GM18873 (cell line): ENCODE data around the gene SPDYC.
A peak's percentile ranks its signal among the peaks of the same experiment; 100 is the strongest.
"Not testable (repeated sequence)": the region's sequence is repeated elsewhere in the genome, so short reads cannot be mapped to it uniquely, and the experiment has no call there.

Experiments
- ATAC-seq: cut with Tn5 transposase; IDR thresholded peaks from one replicate; pipeline ENCODE4 v1.9.1; 2021; ENCODE audit warnings: mild to moderate bottlenecking, moderate library complexity, moderate number of reproducible peaks; ENCODE audit not compliant: unreplicated experiment, low FRiP score

Gene SPDYC

GRCh38 chr11:65133724-65134123 lies 36.3 kb upstream of the SPDYC start:
- no peak for ATAC-seq

GRCh38 chr11:65134240-65134951 lies 35.6 kb upstream of the SPDYC start, which contains the start of gene SYVN1:
SYVN1 (minus strand) TSS chr11:65134519; CDS start chr11:65133601, 918 bp downstream.
- peak; percentile 38 for ATAC-seq

GRCh38 chr11:65134952-65135632 lies 34.9 kb upstream of the SPDYC start:
- ATAC-seq, result peak; percentile 62

GRCh38 chr11:65135633-65136145 lies 34.3 kb upstream of the SPDYC start:
- ATAC-seq, result no peak

- no peak for ATAC-seq
These were observed 33.4 kb upstream of the SPDYC start for GRCh38 chr11:65136515-65137096.

GRCh38 chr11:65141896-65142494 lies 28.0 kb upstream of the SPDYC start:
- ATAC-seq, result no peak

- ATAC-seq, result no peak
These were observed 22.5 kb upstream of the SPDYC start for GRCh38 chr11:65147352-65148075.

- no peak for ATAC-seq
These were observed 21.4 kb upstream of the SPDYC start for GRCh38 chr11:65148657-65149056.

- ATAC-seq, result not testable (repeated sequence)
These were observed 19.9 kb upstream of the SPDYC start for GRCh38 chr11:65150131-65150508.

- ATAC-seq, result no peak
These were observed 19.3 kb upstream of the SPDYC start for GRCh38 chr11:65150509-65151299.

- ATAC-seq, result no peak
These were observed 18.6 kb upstream of the SPDYC start for GRCh38 chr11:65151331-65151899.

- ATAC-seq, result no peak
These were observed 17.9 kb upstream of the SPDYC start for GRCh38 chr11:65152122-65152521.

- no peak for ATAC-seq
These were observed 13.8 kb upstream of the SPDYC start for GRCh38 chr11:65156256-65156655.

- ATAC-seq, result no peak
These were observed 13.1 kb upstream of the SPDYC start for GRCh38 chr11:65156926-65157325.

- no peak for ATAC-seq
These were observed 12.7 kb upstream of the SPDYC start for GRCh38 chr11:65157336-65157735.

GRCh38 chr11:65159012-65159411 lies 11.0 kb upstream of the SPDYC start:
- ATAC-seq, result peak; percentile 50

GRCh38 chr11:65160643-65161042 lies 9.4 kb upstream of the SPDYC start:
- ATAC-seq, result no peak

GRCh38 chr11:65163684-65164083 lies 6.3 kb upstream of the SPDYC start:
- ATAC-seq, result no peak
